Superior temporal gyrus (tissue), 1 donor: ENCODE measurements around the gene CRYAA.

ENCODE experiments used
- DNase-seq: peaks from one replicate; pipeline ENCODE4 v3.0.0-alpha.2; 2016; ENCODE audit errors: extremely low spot score

CRYAA gene

GRCh38 chr21:43203591-43203990 is 34.8 kb downstream of the CRYAA start:
- DNase-seq, result no peak

- no peak for DNase-seq
Measured at GRCh38 chr21:43204638-43205037, 35.8 kb downstream of the CRYAA start.

- DNase-seq, result no peak
Measured at GRCh38 chr21:43206231-43207042, 37.6 kb downstream of the CRYAA start.

GRCh38 chr21:43207043-43207315 is 38.2 kb downstream of the CRYAA start:
- DNase-seq, result no peak

- no peak for DNase-seq
Measured at GRCh38 chr21:43207868-43208267, 39.1 kb downstream of the CRYAA start.

GRCh38 chr21:43208561-43209332 is 39.9 kb downstream of the CRYAA start:
- DNase-seq, result no peak

GRCh38 chr21:43209575-43210453 is 41.0 kb downstream of the CRYAA start:
- DNase-seq, result no peak

GRCh38 chr21:43210454-43211071 is 41.8 kb downstream of the CRYAA start:
- no peak for DNase-seq

GRCh38 chr21:43211072-43211759 is 42.4 kb downstream of the CRYAA start:
- DNase-seq, result no peak

GRCh38 chr21:43211760-43212115 is 42.9 kb downstream of the CRYAA start:
- DNase-seq, result no peak
